OCI-LY7 (cell line): ENCODE results near the gene HTT-AS. TPM values are rescaled to one million over a fixed set of nuclear protein-coding genes. Genes with fewer than 3 reads are reported as not detected.

Experiments
- BruUV-seq: library from RNA; stranded (reverse); fragments of 400-500 nt; replicated peaks from 2 replicates; lab custom pipeline; 2021; lab: Mats Ljungman, UMichigan
- CTCF ChIA-PET: fragments of 300-600 bp; sonication (Branson Sonifier 250); formaldehyde crosslinking; loops from one replicate; lab custom pipeline; 2022; ENCODE audit warnings: antibody characterized with exemption; ENCODE audit not compliant: unreplicated experiment; lab: Charles Lee
- POLR2A ChIA-PET: fragments of 300-600 bp; sonication (Branson Sonifier 250); formaldehyde crosslinking; loops from one replicate; lab custom pipeline; 2022; ENCODE audit warnings: antibody characterized with exemption; lab: Charles Lee
- DNase-seq: peaks from one replicate; pipeline ENCODE4 v3.0.0-alpha.2; 2015; ENCODE audit warnings: low spot score
- H2AFZ ChIP-seq: fragments of 200-600 bp; sonication (generic), shearing (Covaris generic); 2 replicates; pipeline ENCODE4 v1.6.1; 2014; ENCODE audit warnings: mild to moderate bottlenecking, antibody characterized with exemption, low read length, moderate library complexity
- H3K27ac ChIP-seq: fragments of 200-600 bp; sonication (generic); 2 replicates; pipeline ENCODE4 v1.5.1; 2014; ENCODE audit warnings: mixed run types, low read depth, mild to moderate bottlenecking, moderate library complexity, low read length, inconsistent platforms; ENCODE audit not compliant: poor library complexity, severe bottlenecking
- H3K36me3 ChIP-seq: fragments of 200-600 bp; sonication (generic); 2 replicates; pipeline ENCODE4 v1.6.1; 2014; ENCODE audit warnings: mild to moderate bottlenecking, antibody characterized with exemption, low read length, moderate library complexity, mixed read lengths; ENCODE audit not compliant: insufficient read depth
- H3K4me1 ChIP-seq: fragments of 200-600 bp; sonication (generic); 2 replicates; pipeline ENCODE4 v1.5.1; 2014; ENCODE audit warnings: mild to moderate bottlenecking, low read length; ENCODE audit not compliant: insufficient read depth, poor library complexity, severe bottlenecking
- H3K4me2 ChIP-seq: fragments of 200-600 bp; sonication (generic); 2 replicates; pipeline ENCODE4 v1.6.1; 2014; ENCODE audit warnings: mild to moderate bottlenecking, low read length
- H3K4me3 ChIP-seq: fragments of 200-600 bp; sonication (generic); 2 replicates; pipeline ENCODE4 v1.5.1; 2014; ENCODE audit warnings: mild to moderate bottlenecking, low read depth, low read length; ENCODE audit not compliant: poor library complexity, severe bottlenecking
- H3K79me2 ChIP-seq: fragments of 200-600 bp; sonication (generic); 2 replicates; pipeline ENCODE4 v1.6.1; 2016; ENCODE audit warnings: low read depth, mild to moderate bottlenecking, low read length, moderate library complexity, mixed read lengths; ENCODE audit not compliant: insufficient read depth
- H3K9me2 ChIP-seq: fragments of 200-600 bp; sonication (generic); 2 replicates; pipeline ENCODE4 v1.6.1; 2016; ENCODE audit warnings: mild to moderate bottlenecking, low read length, mixed read lengths; ENCODE audit not compliant: insufficient read depth
- H3K9me3 ChIP-seq: fragments of 200-600 bp; sonication (generic); 2 replicates; pipeline ENCODE4 v1.6.1; 2014; ENCODE audit warnings: mild to moderate bottlenecking, mixed run types, low read length, mixed read lengths
- H4K20me1 ChIP-seq: fragments of 200-600 bp; sonication (generic); 2 replicates; pipeline ENCODE4 v1.6.1; 2014; ENCODE audit warnings: mild to moderate bottlenecking, antibody characterized with exemption, low read length, moderate library complexity, mixed read lengths; ENCODE audit not compliant: insufficient read depth
- EZH2phosphoT487 ChIP-seq: fragments of 200-600 bp; sonication (generic); IDR thresholded peaks from 2 replicates; pipeline ENCODE4 v1.6.1; 2018; ENCODE audit warnings: low read depth, borderline replicate concordance, mild to moderate bottlenecking, mixed run types, antibody characterized with exemption, low read length, moderate library complexity, mixed read lengths
- intact Hi-C: fragments of 100-400 bp; cut with micrococcal nuclease; formaldehyde crosslinking; loops from one replicate; pipeline ENCODE4 v1.10.0; 2022; ENCODE audit not compliant: unreplicated experiment
- total RNA-seq, 2 experiments: library from RNA; depleted of rRNA in 1 of 2; stranded (reverse); fragments of >200 nt in 1 of 2; shearing (Covaris generic) in 1 of 2; gene quantifications; 2 replicates each; pipeline ENCODE4 v1.2.3, GENCODE V29; 2014 to 2022
- TF ChIP-seq, protein P1 (sequence below): fragments of 200-600 bp; sonication (generic); conservative IDR thresholded peaks from 2 replicates; pipeline ENCODE4 v1.5.1; 2014; ENCODE audit warnings: mild to moderate bottlenecking, antibody characterized with exemption, low read length, moderate library complexity, mixed read lengths

The HTT-AS gene
- total RNA-seq, 2 experiments from 2014 or later: not detected

DNA sequence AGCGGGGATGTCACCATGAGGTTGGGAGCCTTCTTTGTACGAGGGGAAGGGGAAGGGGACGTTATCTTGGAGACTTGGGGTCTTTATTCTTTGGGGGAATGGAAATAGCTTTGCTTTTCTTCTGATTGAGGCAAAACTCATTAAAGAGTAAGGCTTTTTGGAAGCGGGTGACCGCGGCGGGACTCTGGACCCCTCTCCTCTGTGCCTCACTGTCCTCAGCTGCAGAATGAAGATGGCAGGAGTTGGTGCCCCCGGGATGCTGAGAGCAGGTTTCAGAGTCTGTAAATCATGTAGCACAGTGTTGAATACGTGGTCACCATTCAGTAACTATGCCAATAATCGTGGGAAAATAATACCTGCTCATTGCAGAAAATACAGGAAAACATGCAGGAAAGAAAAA, 32.1 kb downstream of the HTT-AS start:
- intact Hi-C loops: no loop called here
- Histone ChIP-seq H3K9me3 (no peaks in the 10 kb centered on the region), H3K9me2 (no peaks in the 10 kb centered on the region), H3K36me3 (no peaks in the 10 kb centered on the region), H4K20me1 (no peaks in the 10 kb centered on the region), H3K27ac (no peak overlapping the region), H3K4me3 (peak overlapping the region; percentile 52), H3K79me2 (no peaks in the 10 kb centered on the region), H2AFZ (peak overlapping the region; percentile 53; the same call in 1 of the 2 replicates), H3K4me2 (peak overlapping the region; percentile 56), H3K4me1 (peaks cover 57% of the 10 kb centered on the region)
- no TSS peak for BruUV-seq
- ChIA-PET POLR2A (interaction anchor here (0.7 to 1.0 kb wide), 2 partner anchors 94 to 721 kb away, joined by 3 to 4 read pairs; no protein-coding TSS in a partner anchor), CTCF (no interaction called here)
- no peak for TF ChIP-seq EZH2phosphoT487
- TF ChIP-seq, protein P1, sequence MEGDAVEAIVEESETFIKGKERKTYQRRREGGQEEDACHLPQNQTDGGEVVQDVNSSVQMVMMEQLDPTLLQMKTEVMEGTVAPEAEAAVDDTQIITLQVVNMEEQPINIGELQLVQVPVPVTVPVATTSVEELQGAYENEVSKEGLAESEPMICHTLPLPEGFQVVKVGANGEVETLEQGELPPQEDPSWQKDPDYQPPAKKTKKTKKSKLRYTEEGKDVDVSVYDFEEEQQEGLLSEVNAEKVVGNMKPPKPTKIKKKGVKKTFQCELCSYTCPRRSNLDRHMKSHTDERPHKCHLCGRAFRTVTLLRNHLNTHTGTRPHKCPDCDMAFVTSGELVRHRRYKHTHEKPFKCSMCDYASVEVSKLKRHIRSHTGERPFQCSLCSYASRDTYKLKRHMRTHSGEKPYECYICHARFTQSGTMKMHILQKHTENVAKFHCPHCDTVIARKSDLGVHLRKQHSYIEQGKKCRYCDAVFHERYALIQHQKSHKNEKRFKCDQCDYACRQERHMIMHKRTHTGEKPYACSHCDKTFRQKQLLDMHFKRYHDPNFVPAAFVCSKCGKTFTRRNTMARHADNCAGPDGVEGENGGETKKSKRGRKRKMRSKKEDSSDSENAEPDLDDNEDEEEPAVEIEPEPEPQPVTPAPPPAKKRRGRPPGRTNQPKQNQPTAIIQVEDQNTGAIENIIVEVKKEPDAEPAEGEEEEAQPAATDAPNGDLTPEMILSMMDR: no peak
- DNase-seq: no peak

- TF ChIP-seq EZH2phosphoT487: no peak
- TF ChIP-seq, protein P1: no peak
- H3K4me1 ChIP-seq: peaks cover 51% of the 10 kb centered on the region
- intact Hi-C loops: no loop called here
- no peaks in the 10 kb centered on the region for H3K9me3 ChIP-seq
- no peaks in the 10 kb centered on the region for H4K20me1 ChIP-seq
- BruUV-seq: no TSS peak
- CTCF ChIA-PET: no interaction called here
- no peaks in the 10 kb centered on the region for H3K79me2 ChIP-seq
- H3K27ac ChIP-seq: no peak overlapping the region
- POLR2A ChIA-PET: interaction anchor here (0.7 to 1.0 kb wide), 2 partner anchors 95 to 721 kb away, joined by 3 to 4 read pairs; no protein-coding TSS in a partner anchor
- no peaks in the 10 kb centered on the region for H3K9me2 ChIP-seq
- H3K36me3 ChIP-seq: no peaks in the 10 kb centered on the region
- peak overlapping the region; percentile 56 for H3K4me2 ChIP-seq
- peak overlapping the region; percentile 53 for H2AFZ ChIP-seq
- H3K4me3 ChIP-seq: peak overlapping the region; percentile 52
- peak; percentile 21 for DNase-seq
Observed at GRCh38 chr4:3041192-3042142, 32.9 kb downstream of the HTT-AS start.
